GM19351 (cell line): Measurements from ENCODE around the gene CCR6.
"Not testable (repeated sequence)": the region's sequence is repeated elsewhere in the genome, so short reads cannot be mapped to it uniquely, and the experiment has no call there.

Source experiments
- ATAC-seq: cut with Tn5 transposase; IDR thresholded peaks from one replicate; pipeline ENCODE4 v1.9.1; 2021; ENCODE audit warnings: mild to moderate bottlenecking, moderate library complexity; ENCODE audit not compliant: unreplicated experiment

The CCR6 gene

DNA sequence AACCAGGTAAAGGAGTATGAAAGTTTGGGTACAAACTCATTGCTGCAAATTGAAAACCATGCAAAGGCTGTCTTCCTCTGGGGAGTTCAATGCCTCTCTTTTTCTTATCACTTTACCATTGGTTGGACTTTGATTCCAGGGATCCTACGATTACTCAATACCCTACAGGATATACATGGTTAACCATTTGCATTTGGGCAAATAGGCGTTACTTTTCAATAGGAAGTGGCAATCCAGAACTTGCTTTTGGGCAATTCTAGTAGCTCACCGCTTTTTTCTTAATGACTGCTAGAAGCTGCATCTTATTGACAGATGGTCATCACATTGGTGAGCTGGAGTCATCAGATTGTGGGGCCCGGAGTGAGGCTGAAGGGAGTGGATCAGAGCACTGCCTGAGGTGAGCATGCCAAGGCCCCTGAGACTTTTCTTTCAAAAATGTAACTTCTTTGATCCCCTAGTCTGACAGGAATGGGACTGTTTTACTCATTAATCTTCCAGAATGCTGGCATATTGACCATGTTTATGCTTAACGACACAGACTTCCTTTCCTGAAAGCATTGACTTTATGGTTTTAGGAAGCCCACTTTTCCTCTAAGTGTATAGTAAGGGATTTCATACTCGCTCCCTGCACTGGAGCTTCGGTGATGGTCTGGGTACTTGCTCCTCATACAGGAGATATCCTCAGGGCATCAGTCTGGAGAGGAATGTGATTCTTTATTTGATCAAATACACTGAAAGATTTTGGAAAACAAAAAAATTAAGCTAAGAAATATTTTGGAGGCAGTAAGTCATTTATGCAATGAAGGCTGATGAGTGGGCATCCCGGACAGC is at the start of gene CCR6:
Gene CCR6, plus strand, starts transcription at position 270 of the 831 bp plus-strand sequence. CDS start 13,039 bp downstream, outside the sequence.
- ATAC-seq: peak; percentile 22

GRCh38 chr6:167073679-167074274 is 49.1 kb upstream of the CCR6 start:
- no peak for ATAC-seq

DNA sequence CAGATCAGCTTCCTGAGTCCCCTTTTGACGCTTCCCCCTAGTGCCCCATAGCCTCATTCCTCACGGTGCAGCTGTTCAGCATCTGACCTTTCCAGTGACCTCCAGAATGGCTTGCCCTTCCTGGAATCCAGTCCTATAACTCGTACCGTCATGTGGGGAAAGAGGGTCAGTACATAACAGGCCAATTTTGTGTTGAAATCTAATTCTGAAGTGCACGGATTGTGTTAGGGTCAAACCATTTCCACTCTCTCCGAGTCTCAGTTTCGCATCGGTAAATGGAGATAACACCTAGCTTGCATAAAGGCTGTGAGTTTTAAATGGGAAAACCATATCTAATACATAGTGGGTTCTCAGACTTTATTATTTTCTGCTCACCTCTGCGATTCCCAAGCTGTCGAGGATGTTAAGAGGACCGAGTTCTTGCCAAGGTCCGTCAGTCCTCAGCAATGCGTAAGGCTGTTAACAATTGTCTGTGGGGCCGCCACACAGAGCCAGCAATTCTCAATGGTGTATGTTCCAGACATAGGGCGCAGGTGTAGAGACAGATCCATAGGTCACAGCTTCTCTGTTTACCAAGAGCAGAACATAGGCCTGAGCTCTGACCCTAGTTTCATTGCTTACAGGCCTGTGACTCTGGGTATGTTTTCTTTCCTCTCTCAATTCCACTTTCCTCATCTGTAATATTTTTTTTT is 45.5 kb upstream of the CCR6 start:
- ATAC-seq: no peak

- no peak for ATAC-seq
Observed at GRCh38 chr6:167078745-167079144, 44.2 kb upstream of the CCR6 start.

- peak; percentile 99 for ATAC-seq
Observed at GRCh38 chr6:167079853-167080297, 43.0 kb upstream of the CCR6 start.

- ATAC-seq: no peak
Observed at GRCh38 chr6:167087857-167088354, 35.0 kb upstream of the CCR6 start.

GRCh38 chr6:167088741-167089140 is 34.2 kb upstream of the CCR6 start:
- not testable (repeated sequence) for ATAC-seq

- ATAC-seq: no peak
Observed at GRCh38 chr6:167089243-167090142, 33.4 kb upstream of the CCR6 start.

DNA sequence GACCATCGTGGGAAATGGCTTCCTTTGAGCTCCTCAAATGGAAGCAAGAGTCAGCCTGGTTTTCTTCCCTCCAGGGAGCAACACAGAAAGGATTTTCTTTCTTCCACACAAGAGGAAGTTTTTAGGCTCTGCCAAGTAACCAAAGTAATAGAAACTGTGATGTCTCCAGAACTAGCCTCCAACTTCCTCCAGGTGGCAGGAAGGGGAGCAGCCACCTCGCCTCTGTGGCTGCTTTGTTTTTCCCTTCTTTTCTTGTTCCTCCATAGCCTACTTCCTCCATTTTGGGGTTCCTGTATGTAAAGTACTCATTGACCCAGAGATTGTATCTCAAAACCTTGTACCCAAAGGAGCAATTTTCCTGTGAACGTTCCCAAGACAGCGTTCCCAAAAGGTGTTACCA is 32.7 kb upstream of the CCR6 start:
- ATAC-seq: no peak

- no peak for ATAC-seq
Observed at GRCh38 chr6:167091026-167091804, 31.7 kb upstream of the CCR6 start.

- ATAC-seq: no peak
Observed at GRCh38 chr6:167091805-167092107, 31.1 kb upstream of the CCR6 start.

GRCh38 chr6:167092672-167093339 is 30.1 kb upstream of the CCR6 start:
- ATAC-seq: no peak

GRCh38 chr6:167093406-167093921 is 29.4 kb upstream of the CCR6 start:
- ATAC-seq: no peak

- ATAC-seq: peak; percentile 43
Observed at GRCh38 chr6:167093922-167094432, 28.9 kb upstream of the CCR6 start.

GRCh38 chr6:167094436-167094819 is 28.5 kb upstream of the CCR6 start:
- peak; percentile 20 for ATAC-seq

GRCh38 chr6:167094820-167095637 is 27.9 kb upstream of the CCR6 start:
- peak; percentile 56 for ATAC-seq

- ATAC-seq: no peak
Observed at GRCh38 chr6:167095888-167096287, 27.0 kb upstream of the CCR6 start.

DNA sequence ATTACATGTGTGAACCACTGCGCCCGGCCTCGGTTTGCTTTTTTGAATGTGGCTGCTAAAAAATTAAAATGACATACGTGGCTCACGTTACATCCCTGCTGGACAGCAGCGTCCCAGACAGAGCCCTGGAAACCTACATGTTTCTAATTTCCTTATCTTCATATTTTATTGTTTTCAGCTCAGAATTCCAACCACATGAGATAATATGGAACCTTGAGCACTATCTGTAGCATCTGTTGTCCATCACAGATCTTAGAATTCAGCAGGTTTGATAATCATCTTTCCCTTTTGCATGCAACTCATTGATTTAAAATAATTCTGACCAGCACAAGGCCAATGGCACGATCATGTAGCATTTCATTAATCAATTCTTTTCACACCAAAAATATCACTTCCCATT is 25.9 kb upstream of the CCR6 start:
- no peak for ATAC-seq
